ENCODE data around the gene DOC2B. TPM values are rescaled to one million over a fixed set of nuclear protein-coding genes. Genes with fewer than 3 reads are reported as not detected.
A peak's percentile ranks its signal among the peaks of the same experiment; 100 is the strongest.
"Not testable (repeated sequence)": the region's sequence is repeated elsewhere in the genome, so short reads cannot be mapped to it uniquely, and the experiment has no call there.

DOC2B gene
- polyA plus RNA-seq, 1 experiment = not detected

- H3K36me3 ChIP-seq (ENCODE audit: control insufficient read depth, insufficient read depth, low read length); H3K4me3 ChIP-seq (ENCODE audit: low read depth, low read length); DNase-seq (ENCODE audit: low read depth); POLR2A ChIA-PET; H3K27me3 ChIP-seq (ENCODE audit: control insufficient read depth, insufficient read depth, low read length): not testable (repeated sequence)
- CTCF ChIA-PET = interaction anchor here (0.6 kb wide), 1 partner anchor 171 kb away, joined by 3 read pairs; no protein-coding TSS in a partner anchor
- TF ChIP-seq CTCF (IDR thresholded peaks at IDR 0.05; ENCODE audit: insufficient read depth, low read depth, low read length) = peak; percentile 43
These were observed 44.9 kb downstream of the DOC2B start for GRCh38 chr17:136531-136930.

GRCh38 chr17:135895-136294 lies 45.6 kb downstream of the DOC2B start:
- H3K4me3 ChIP-seq (ENCODE audit: low read depth, low read length); H3K36me3 ChIP-seq (ENCODE audit: control insufficient read depth, insufficient read depth, low read length); CTCF ChIA-PET; DNase-seq (ENCODE audit: low read depth); POLR2A ChIA-PET; H3K27me3 ChIP-seq (ENCODE audit: control insufficient read depth, insufficient read depth, low read length): not testable (repeated sequence)

GRCh38 chr17:135022-135421 lies 46.4 kb downstream of the DOC2B start:
- not testable (repeated sequence) for DNase-seq (ENCODE audit: low read depth)

GRCh38 chr17:134332-134785 lies 47.1 kb downstream of the DOC2B start:
- CTCF ChIA-PET; H3K36me3 ChIP-seq (ENCODE audit: control insufficient read depth, insufficient read depth, low read length); POLR2A ChIA-PET; H3K27me3 ChIP-seq (ENCODE audit: control insufficient read depth, insufficient read depth, low read length); DNase-seq (ENCODE audit: low read depth); H3K4me3 ChIP-seq (ENCODE audit: low read depth, low read length): not testable (repeated sequence)
- TF ChIP-seq CTCF (IDR thresholded peaks at IDR 0.05; ENCODE audit: insufficient read depth, low read depth, low read length) = 0 out of 2 replicates have a peak, but pooled peaks have one; percentile 1

More at GRCh38 chr17:135022-135421, 46.4 kb downstream of the DOC2B start:
- H3K36me3 ChIP-seq (ENCODE audit: control insufficient read depth, insufficient read depth, low read length); POLR2A ChIA-PET; CTCF ChIA-PET; H3K27me3 ChIP-seq (ENCODE audit: control insufficient read depth, insufficient read depth, low read length); H3K4me3 ChIP-seq (ENCODE audit: low read depth, low read length): not testable (repeated sequence)

GRCh38 chr17:133932-134331 lies 47.5 kb downstream of the DOC2B start:
- H3K36me3 ChIP-seq (ENCODE audit: control insufficient read depth, insufficient read depth, low read length); DNase-seq (ENCODE audit: low read depth); H3K27me3 ChIP-seq (ENCODE audit: control insufficient read depth, insufficient read depth, low read length); H3K4me3 ChIP-seq (ENCODE audit: low read depth, low read length); POLR2A ChIA-PET; CTCF ChIA-PET: not testable (repeated sequence)

GRCh38 chr17:118339-118917 lies 63.0 kb downstream of the DOC2B start:
- TF ChIP-seq CTCF (IDR thresholded peaks at IDR 0.05; ENCODE audit: insufficient read depth, low read depth, low read length) = peak; percentile 63
- POLR2A ChIA-PET; DNase-seq (ENCODE audit: low read depth); H3K27me3 ChIP-seq (ENCODE audit: control insufficient read depth, insufficient read depth, low read length); H3K36me3 ChIP-seq (ENCODE audit: control insufficient read depth, insufficient read depth, low read length); H3K4me3 ChIP-seq (ENCODE audit: low read depth, low read length); CTCF ChIA-PET: not testable (repeated sequence)

- H3K27me3 ChIP-seq (ENCODE audit: control insufficient read depth, insufficient read depth, low read length); CTCF ChIA-PET; H3K36me3 ChIP-seq (ENCODE audit: control insufficient read depth, insufficient read depth, low read length); POLR2A ChIA-PET; H3K4me3 ChIP-seq (ENCODE audit: low read depth, low read length); DNase-seq (ENCODE audit: low read depth): not testable (repeated sequence)
These were observed 68.3 kb downstream of the DOC2B start for GRCh38 chr17:113111-113510.

Other genes with a start within 250 kb of the DOC2B start
- not detected in 2 replicates for gene SCGB1C2, start 44.1 kb downstream of the DOC2B start, polyA plus RNA-seq (2011; rRNA removed)
- gene RPH3AL, start 171.2 kb upstream of the DOC2B start, polyA plus RNA-seq (2011; rRNA removed) = 2.8 and 4.0 TPM in 2 replicates